Thyroid gland (tissue), 4 donors: Measurements from ENCODE around the gene TSC22D4.

Experiments used
- POLR2A ChIP-seq, 2 donors: fragments of 450-650 bp; IDR thresholded peaks; one replicate each; pipeline ENCODE4 v1.6.1; 2017; ENCODE audit warnings: antibody characterized with exemption in 2 of 2, mild to moderate bottlenecking in 2 of 2, moderate library complexity in 1 of 2
- TF ChIP-seq, protein P1 (sequence below), 6 experiments: fragments of 200-600 bp in 3 of 6; fragments of 450-650 bp in 3 of 6; sonication (generic) in 3 of 6; IDR thresholded peaks; one replicate each; pipeline ENCODE4 v1.5.1; 2016 to 2019; ENCODE audit warnings: antibody characterized with exemption in 6 of 6, mild to moderate bottlenecking in 2 of 6, inconsistent platforms in 1 of 6, moderate library complexity in 1 of 6

DNA sequence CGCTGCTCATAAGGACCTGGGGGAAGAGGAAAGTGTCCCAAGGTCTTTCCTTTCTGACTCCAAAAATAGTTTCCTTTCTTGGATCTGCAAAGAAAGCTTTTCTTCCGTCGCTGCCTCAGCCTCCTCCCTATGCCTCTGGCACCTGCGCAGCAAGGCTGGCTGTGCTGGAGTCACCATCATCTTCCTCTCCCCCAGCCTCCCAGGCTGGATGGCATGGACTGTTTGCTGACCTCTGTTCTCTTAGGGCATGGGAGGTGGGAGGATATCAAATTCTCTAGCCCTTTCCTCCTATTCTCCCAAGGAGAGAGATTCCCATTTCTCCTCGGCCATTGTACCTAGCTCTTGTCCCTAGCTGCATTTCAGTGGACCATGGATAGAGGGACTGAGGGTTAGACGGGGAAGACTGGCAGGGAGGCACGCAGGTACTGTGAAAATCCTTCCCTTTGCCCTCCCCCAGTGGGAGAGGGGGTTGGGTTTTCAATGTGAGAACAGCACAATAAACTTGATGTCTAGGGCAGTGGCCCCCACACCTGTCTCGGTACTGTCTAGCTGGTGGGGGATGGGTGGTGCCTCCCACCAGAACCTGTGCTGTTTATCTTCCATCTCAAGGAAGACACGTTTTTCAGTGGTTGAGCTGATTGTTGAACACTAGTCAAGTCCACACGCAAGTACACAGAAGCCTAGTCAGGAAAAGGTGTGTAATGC is 45.3 kb downstream of the TSC22D4 start:
- TF ChIP-seq, protein P1, sequence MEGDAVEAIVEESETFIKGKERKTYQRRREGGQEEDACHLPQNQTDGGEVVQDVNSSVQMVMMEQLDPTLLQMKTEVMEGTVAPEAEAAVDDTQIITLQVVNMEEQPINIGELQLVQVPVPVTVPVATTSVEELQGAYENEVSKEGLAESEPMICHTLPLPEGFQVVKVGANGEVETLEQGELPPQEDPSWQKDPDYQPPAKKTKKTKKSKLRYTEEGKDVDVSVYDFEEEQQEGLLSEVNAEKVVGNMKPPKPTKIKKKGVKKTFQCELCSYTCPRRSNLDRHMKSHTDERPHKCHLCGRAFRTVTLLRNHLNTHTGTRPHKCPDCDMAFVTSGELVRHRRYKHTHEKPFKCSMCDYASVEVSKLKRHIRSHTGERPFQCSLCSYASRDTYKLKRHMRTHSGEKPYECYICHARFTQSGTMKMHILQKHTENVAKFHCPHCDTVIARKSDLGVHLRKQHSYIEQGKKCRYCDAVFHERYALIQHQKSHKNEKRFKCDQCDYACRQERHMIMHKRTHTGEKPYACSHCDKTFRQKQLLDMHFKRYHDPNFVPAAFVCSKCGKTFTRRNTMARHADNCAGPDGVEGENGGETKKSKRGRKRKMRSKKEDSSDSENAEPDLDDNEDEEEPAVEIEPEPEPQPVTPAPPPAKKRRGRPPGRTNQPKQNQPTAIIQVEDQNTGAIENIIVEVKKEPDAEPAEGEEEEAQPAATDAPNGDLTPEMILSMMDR (IDR thresholded peaks at IDR 0.05), result no peak
- TF ChIP-seq POLR2A (IDR thresholded peaks at IDR 0.05), result no peak
